Measurements from ENCODE around the gene UCK1. TPM values are rescaled to one million over a fixed set of nuclear protein-coding genes. Genes with fewer than 3 reads are reported as not detected.
"Not testable (repeated sequence)": the region's sequence is repeated elsewhere in the genome, so short reads cannot be mapped to it uniquely, and the experiment has no call there.

The UCK1 gene
- total RNA-seq, 2 experiments from 2014 or later = 18.7 to 21.7 TPM

- Mint-ChIP-seq H3K9me3 (peaks cover 2% of the 10 kb centered on the region), H3K4me3 (no peak overlapping the region), H3K27ac (no peak overlapping the region), H3K36me3 (ENCODE audit: low read depth) (no peaks in the 10 kb centered on the region), H3K27me3 (ENCODE audit: low read depth) (no peaks in the 10 kb centered on the region), H3K4me1 (ENCODE audit: low read depth) (peaks cover 5% of the 10 kb centered on the region)
- intact Hi-C loops (cut with micrococcal nuclease) = no loop called here
- no peak for DNase-seq
- CTCF ChIA-PET = interaction anchor here (0.6 kb wide), 1 partner anchor 164 kb away, joined by 5 read pairs; no protein-coding TSS in a partner anchor
These were observed 34.3 kb upstream of the UCK1 start for GRCh38 chr9:131565369-131565768.

- no peak overlapping the region for H3K27ac Mint-ChIP-seq
- H3K4me1 Mint-ChIP-seq (ENCODE audit: low read depth) = peaks cover 5% of the 10 kb centered on the region
- intact Hi-C loops (cut with micrococcal nuclease) = no loop called here
- no peak overlapping the region for H3K4me3 Mint-ChIP-seq
- H3K36me3 Mint-ChIP-seq (ENCODE audit: low read depth) = no peaks in the 10 kb centered on the region
- no peak for DNase-seq
- H3K27me3 Mint-ChIP-seq (ENCODE audit: low read depth) = no peaks in the 10 kb centered on the region
- CTCF ChIA-PET = interaction anchor here (1.0 kb wide), 1 partner anchor 211 kb away, joined by 3 read pairs; no protein-coding TSS in a partner anchor
- peaks cover 2% of the 10 kb centered on the region for H3K9me3 Mint-ChIP-seq
These were observed 31.2 kb upstream of the UCK1 start for GRCh38 chr9:131562032-131562959.

DNA sequence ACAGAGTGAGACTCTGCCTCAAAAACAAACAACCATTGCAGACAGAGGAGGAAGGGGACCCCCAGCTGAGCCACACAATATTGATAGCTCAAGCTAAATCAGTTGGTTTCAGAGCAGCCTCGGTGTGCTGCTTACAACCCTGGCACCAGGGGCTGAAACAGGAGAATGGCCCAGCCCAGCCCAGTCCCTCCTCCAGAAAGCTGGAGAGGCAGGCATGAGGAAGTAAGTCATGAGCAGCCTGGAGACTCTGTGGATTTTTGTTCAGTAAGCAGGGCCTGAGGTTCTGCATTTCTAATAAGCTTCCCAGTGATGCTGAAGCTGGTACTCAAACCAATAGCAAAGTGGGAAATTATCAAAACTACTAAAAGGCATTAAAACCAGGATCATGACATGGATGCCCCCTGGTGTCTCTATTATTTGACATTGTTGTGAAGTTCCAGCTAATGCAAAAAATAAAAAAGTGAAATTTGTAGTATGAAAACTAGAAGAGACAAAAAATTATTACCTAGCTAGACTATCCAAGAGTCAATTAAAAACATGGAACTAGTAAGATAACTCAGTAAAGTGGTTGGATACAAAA lies 28.4 kb upstream of the UCK1 start:
- Mint-ChIP-seq H3K36me3 (ENCODE audit: low read depth) (no peaks in the 10 kb centered on the region), H3K4me1 (ENCODE audit: low read depth) (peaks cover 3% of the 10 kb centered on the region), H3K27me3 (ENCODE audit: low read depth) (peaks cover 14% of the 10 kb centered on the region), H3K4me3 (no peak overlapping the region), H3K27ac (no peak overlapping the region), H3K9me3 (peaks cover 2% of the 10 kb centered on the region)
- intact Hi-C loops (cut with micrococcal nuclease) = loop anchor here (1.0 kb wide), 1 partner anchor 209 kb away; no protein-coding TSS in a partner anchor
- CTCF ChIA-PET = interaction anchor here (0.8 to 1.5 kb wide), 2 partner anchors 209 to 223 kb away, joined by 3 to 7 read pairs; no protein-coding TSS in a partner anchor
- no peak for DNase-seq

DNA sequence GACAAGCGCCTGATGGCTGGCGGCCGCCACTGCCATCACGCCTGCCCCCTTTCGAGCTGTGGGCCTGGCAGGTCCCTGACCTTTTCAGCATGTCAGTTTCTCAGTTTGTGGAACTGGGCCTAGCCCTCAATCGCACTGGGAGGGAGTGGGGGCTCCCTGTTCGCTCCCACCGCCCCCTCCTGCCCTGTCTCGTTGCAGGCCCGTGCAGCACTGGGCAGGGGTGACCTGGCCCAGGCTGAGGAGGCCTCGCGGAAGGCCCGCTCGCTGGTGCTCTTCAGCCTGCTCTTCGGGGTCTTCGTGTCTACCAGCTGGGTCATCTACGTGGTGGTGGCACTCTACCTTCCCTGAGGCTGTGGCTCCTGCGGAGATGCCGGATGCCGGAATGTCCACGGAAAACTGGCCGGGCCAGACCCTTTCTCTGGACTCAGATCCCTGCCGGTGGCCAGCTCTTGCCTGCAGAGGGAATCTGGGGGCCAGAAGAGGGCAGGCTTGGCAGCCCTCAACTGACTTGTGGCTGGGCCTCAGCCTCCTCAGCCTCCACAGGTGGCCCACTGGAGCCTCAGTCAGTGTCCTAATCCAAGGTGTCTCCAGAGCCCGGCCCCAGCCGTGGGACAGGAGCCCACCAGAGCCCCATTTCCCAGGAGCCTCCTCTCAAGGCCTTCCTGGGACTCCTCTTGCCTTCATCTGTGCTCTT lies 26.9 kb upstream of the UCK1 start:
- intact Hi-C loops (cut with micrococcal nuclease) = no loop called here
- H3K4me3 Mint-ChIP-seq = no peak overlapping the region
- no peak overlapping the region for H3K27ac Mint-ChIP-seq
- no peak for DNase-seq
- CTCF ChIA-PET = no interaction called here
- H3K4me1 Mint-ChIP-seq (ENCODE audit: low read depth) = peaks cover 3% of the 10 kb centered on the region
- peaks cover 2% of the 10 kb centered on the region for H3K9me3 Mint-ChIP-seq
- no peaks in the 10 kb centered on the region for H3K36me3 Mint-ChIP-seq (ENCODE audit: low read depth)
- peaks cover 14% of the 10 kb centered on the region for H3K27me3 Mint-ChIP-seq (ENCODE audit: low read depth)

GRCh38 chr9:131555841-131556673 lies 25.0 kb upstream of the UCK1 start:
- no peak for DNase-seq
- intact Hi-C loops (cut with micrococcal nuclease) = no loop called here
- H3K9me3 Mint-ChIP-seq = no peaks in the 10 kb centered on the region
- H3K27ac Mint-ChIP-seq = no peak overlapping the region
- H3K4me3 Mint-ChIP-seq = no peak overlapping the region
- CTCF ChIA-PET = interaction anchor here (0.5 to 0.7 kb wide), 3 partner anchors 47 to 472 kb away, joined by 3 to 4 read pairs (median 3); no protein-coding TSS in a partner anchor
- no peaks in the 10 kb centered on the region for H3K36me3 Mint-ChIP-seq (ENCODE audit: low read depth)
- peaks cover 3% of the 10 kb centered on the region for H3K4me1 Mint-ChIP-seq (ENCODE audit: low read depth)
- H3K27me3 Mint-ChIP-seq (ENCODE audit: low read depth) = peaks cover 16% of the 10 kb centered on the region

DNA sequence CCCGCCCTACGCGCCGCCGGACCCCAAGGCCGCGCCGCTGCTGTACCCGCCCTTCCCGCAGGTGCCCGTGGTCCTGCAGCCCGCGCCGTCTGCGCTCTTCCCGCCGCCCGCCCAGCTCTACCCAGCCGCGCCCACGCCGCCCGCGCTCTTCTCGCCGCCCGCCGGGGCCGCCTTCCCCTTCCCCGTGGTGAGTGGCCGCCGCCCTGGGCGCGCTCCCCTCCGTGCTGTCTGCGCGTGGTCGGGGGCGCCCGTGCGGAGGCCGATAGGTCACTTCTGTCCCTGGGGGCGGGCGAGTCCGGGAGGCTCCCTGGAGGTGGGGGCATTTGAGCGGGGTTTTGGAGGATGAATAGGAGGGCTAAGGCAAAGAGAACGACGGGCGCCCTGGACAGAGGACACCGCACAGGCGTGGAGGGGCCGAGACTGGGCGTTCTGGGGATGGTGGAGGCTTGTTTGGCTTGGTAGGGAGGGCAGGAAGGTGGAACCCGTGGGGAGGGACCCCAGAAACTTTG lies 23.8 kb upstream of the UCK1 start:
- H3K4me3 Mint-ChIP-seq = no peak overlapping the region
- CTCF ChIA-PET = no interaction called here
- H3K9me3 Mint-ChIP-seq = no peaks in the 10 kb centered on the region
- H3K27me3 Mint-ChIP-seq (ENCODE audit: low read depth) = peaks cover 19% of the 10 kb centered on the region
- no peak overlapping the region for H3K27ac Mint-ChIP-seq
- intact Hi-C loops (cut with micrococcal nuclease) = no loop called here
- no peak for DNase-seq
- H3K4me1 Mint-ChIP-seq (ENCODE audit: low read depth) = peaks cover 3% of the 10 kb centered on the region
- no peaks in the 10 kb centered on the region for H3K36me3 Mint-ChIP-seq (ENCODE audit: low read depth)

DNA sequence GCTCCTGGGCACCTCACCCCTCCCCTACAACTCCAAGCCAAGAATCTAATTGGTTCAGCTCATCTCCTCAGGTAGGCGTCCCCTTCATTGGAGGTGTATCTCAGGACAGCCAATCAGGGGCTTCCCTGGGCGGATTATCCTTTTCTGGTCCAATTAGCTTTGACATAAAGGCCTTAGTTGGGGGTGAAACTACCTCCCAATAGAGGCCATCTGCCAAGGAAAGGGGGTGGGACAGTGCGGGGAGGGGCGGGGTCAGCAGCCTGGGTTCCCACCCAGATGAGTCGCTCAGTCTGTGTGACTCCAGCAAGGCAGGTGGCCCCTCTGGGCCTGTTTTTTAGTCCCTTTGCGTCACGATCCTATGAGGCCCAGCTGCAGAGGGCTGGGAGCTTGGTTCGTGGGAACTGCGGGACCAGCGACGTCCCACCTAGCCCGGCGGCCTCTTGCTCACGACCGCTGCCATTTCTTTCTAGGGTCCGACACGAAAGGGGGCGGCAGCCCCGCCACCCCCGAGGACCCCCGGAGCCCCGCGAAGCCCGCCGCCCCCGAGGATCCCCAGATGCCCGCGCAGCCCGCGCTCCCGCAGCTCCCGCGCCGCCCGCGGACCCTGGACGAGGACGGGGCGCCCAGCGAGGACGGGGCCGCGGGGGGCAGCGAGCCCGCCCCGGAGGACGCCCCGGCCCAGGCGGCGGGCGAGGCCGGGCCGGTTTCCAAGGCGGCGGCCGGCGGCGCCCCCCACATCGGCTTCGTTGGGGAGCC lies 23.2 kb upstream of the UCK1 start:
- CTCF ChIA-PET = no interaction called here
- DNase-seq = no peak
- H3K27me3 Mint-ChIP-seq (ENCODE audit: low read depth) = peaks cover 24% of the 10 kb centered on the region
- H3K4me3 Mint-ChIP-seq = no peak overlapping the region
- no peaks in the 10 kb centered on the region for H3K9me3 Mint-ChIP-seq
- peaks cover 3% of the 10 kb centered on the region for H3K4me1 Mint-ChIP-seq (ENCODE audit: low read depth)
- no peaks in the 10 kb centered on the region for H3K36me3 Mint-ChIP-seq (ENCODE audit: low read depth)
- no peak overlapping the region for H3K27ac Mint-ChIP-seq
- intact Hi-C loops (cut with micrococcal nuclease) = no loop called here

- no peaks in the 10 kb centered on the region for H3K9me3 Mint-ChIP-seq
- peaks cover 10% of the 10 kb centered on the region for H3K4me1 Mint-ChIP-seq (ENCODE audit: low read depth)
- no peaks in the 10 kb centered on the region for H3K36me3 Mint-ChIP-seq (ENCODE audit: low read depth)
- CTCF ChIA-PET = no interaction called here
- no peak overlapping the region for H3K4me3 Mint-ChIP-seq
- no peak overlapping the region for H3K27ac Mint-ChIP-seq
- intact Hi-C loops (cut with micrococcal nuclease) = no loop called here
- peaks cover 46% of the 10 kb centered on the region for H3K27me3 Mint-ChIP-seq (ENCODE audit: low read depth)
- DNase-seq = no peak
These were observed 21.0 kb upstream of the UCK1 start for GRCh38 chr9:131552030-131552429.

DNA sequence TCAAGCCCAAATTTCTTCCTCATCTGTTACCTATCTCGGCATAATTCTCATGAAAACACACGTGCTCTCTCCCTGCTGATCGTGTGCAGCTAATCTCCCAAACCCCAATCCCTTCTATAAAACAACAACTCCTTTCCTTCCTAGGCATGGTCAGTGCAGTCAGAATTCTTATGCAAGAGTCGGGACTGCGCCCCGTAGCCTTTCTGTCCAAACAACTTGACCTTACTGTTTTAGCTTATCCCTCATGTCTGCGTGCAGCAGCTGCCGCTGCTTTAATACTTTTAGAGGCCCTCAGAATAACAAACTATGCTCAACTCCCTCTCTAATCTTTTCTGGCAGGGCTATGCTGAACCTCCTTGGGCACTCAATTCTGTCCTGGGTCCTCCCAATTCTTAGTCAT lies 19.4 kb upstream of the UCK1 start:
- H3K9me3 Mint-ChIP-seq; CTCF ChIA-PET; DNase-seq; H3K36me3 Mint-ChIP-seq (ENCODE audit: low read depth); H3K27ac Mint-ChIP-seq; H3K4me3 Mint-ChIP-seq; intact Hi-C loops (cut with micrococcal nuclease): not testable (repeated sequence)
- H3K4me1 Mint-ChIP-seq (ENCODE audit: low read depth) = peaks cover 15% of the 10 kb centered on the region
- peaks cover 50% of the 10 kb centered on the region for H3K27me3 Mint-ChIP-seq (ENCODE audit: low read depth)

GRCh38 chr9:131549186-131549585 lies 18.1 kb upstream of the UCK1 start:
- DNase-seq; H3K27ac Mint-ChIP-seq; CTCF ChIA-PET; H3K4me3 Mint-ChIP-seq; intact Hi-C loops (cut with micrococcal nuclease); H3K9me3 Mint-ChIP-seq; H3K36me3 Mint-ChIP-seq (ENCODE audit: low read depth): not testable (repeated sequence)
- Mint-ChIP-seq H3K4me1 (ENCODE audit: low read depth) (peaks cover 13% of the 10 kb centered on the region), H3K27me3 (ENCODE audit: low read depth) (peaks cover 49% of the 10 kb centered on the region)

Data from activated naive CD4-positive, alpha-beta T cell treated with anti-CD3 and anti-CD28 coated beads for 36 hours (primary cell).